ENCODE measurements around the gene YIPF3. TPM values are rescaled to one million over a fixed set of nuclear protein-coding genes. Genes with fewer than 3 reads are reported as not detected.

Gene YIPF3
- total and polyA plus RNA-seq, 10 of the 15 experiments (the other 5 are each of a cell fraction or from before 2014, with no cell fraction given): 20.5 to 88.8 (median 44.7) TPM

- Histone ChIP-seq H3K79me2 (ENCODE audit: control insufficient read depth, insufficient read depth, low read length) (no peaks in the 10 kb centered on the region), H4K20me1 (ENCODE audit: control insufficient read depth, insufficient read depth) (no peaks in the 10 kb centered on the region; the same call in 1 of the 2 replicates), H3K36me3 (ENCODE audit: control insufficient read depth in 2 of 2, insufficient read depth in 2 of 2, low read length in 1 of 2) (no peaks in the 10 kb centered on the region; a peak in 1 of 4 replicates), H3K27me3 (replicated peaks in 1 of 2; ENCODE audit: control insufficient read depth in 2 of 2, insufficient read depth in 2 of 2, low read length in 1 of 2) (no peaks in the 10 kb centered on the region), H3K4me1 (ENCODE audit: control insufficient read depth, insufficient read depth, low read length) (no peaks in the 10 kb centered on the region; the same call in 1 of the 2 replicates), H2AFZ (ENCODE audit: control insufficient read depth, low read depth, low read length) (no peak overlapping the region), H3K9ac (ENCODE audit: control insufficient read depth, insufficient read depth, low read length) (no peak overlapping the region), H3K4me3 (no peak overlapping the region), H3K9me3 (replicated peaks; ENCODE audit: control insufficient read depth, insufficient read depth, low read length) (no peaks in the 10 kb centered on the region), H3K27ac (ENCODE audit: control insufficient read depth, insufficient read depth) (no peak overlapping the region), H3K4me2 (ENCODE audit: control insufficient read depth, insufficient read depth) (no peak overlapping the region)
- intact Hi-C loops (cut with micrococcal nuclease; ENCODE audit: unreplicated experiment) (no loop called here), in situ Hi-C loops (cut with MboI) (no loop called here)
- WGBS (ENCODE audit: insufficient coverage, insufficient replicate concordance, low lambda C conversion rate, missing lambda C conversion rate): 96% methylated on average over 10 of the region's 10 CpGs
- RAD21 ChIA-PET (ENCODE audit: unreplicated experiment): no interaction called here
- ATAC-seq: no peak
- CTCF ChIA-PET: interaction anchor here (0.6 to 7.6 kb wide), 7 partner anchors 8 to 131 kb away, joined by 3 to 70 read pairs (median 3); partner anchors contain the start of genes ABCC10 and LRRC73
- SMC1A ChIA-PET (ENCODE audit: uncharacterized antibody, unreplicated experiment): interaction anchor here (1.7 kb wide), 1 partner anchor 14 kb away, joined by 5 read pairs; no protein-coding TSS in a partner anchor
- POLR2A ChIA-PET: interaction anchor here (0.6 kb wide), 1 partner anchor 384 kb away, joined by 3 read pairs; no protein-coding TSS in a partner anchor
- TF ChIP-seq MXI1 (IDR thresholded peaks at IDR 0.05; ENCODE audit: low read depth, low read length) (no peak), NFYB (IDR thresholded peaks at IDR 0.05; ENCODE audit: insufficient read depth, low read depth, low read length) (no peak), TCF3 (IDR thresholded peaks at IDR 0.05; ENCODE audit: borderline replicate concordance, insufficient read depth, low read depth, low read length) (no peak), ETV6 (conservative IDR thresholded peaks at IDR 0.05 in 1 of 2, IDR thresholded peaks at IDR 0.05 in 1 of 2; ENCODE audit: borderline replicate concordance in 1 of 2, low read depth in 1 of 2) (no peak), JUNB (IDR thresholded peaks at IDR 0.05) (no peak), MLLT1 (IDR thresholded peaks at IDR 0.05) (no peak), TCF7 (IDR thresholded peaks at IDR 0.05; ENCODE audit: borderline replicate concordance) (no peak), KDM1A (IDR thresholded peaks at IDR 0.05; ENCODE audit: borderline replicate concordance) (no peak), MYB (IDR thresholded peaks at IDR 0.05; ENCODE audit: borderline replicate concordance, low read depth, low read length) (no peak), FOXK2 (IDR thresholded peaks at IDR 0.05) (no peak), PKNOX1 (IDR thresholded peaks at IDR 0.05) (no peak), CHD1 (IDR thresholded peaks at IDR 0.05; ENCODE audit: low read depth, low read length) (no peak), ESRRA (IDR thresholded peaks at IDR 0.05; ENCODE audit: low read length) (no peak), ELK1 (IDR thresholded peaks at IDR 0.05; ENCODE audit: low read depth, low read length) (no peak), IKZF1 (conservative IDR thresholded peaks at IDR 0.05) (no peak), SIX5 (IDR thresholded peaks at IDR 0.05; ENCODE audit: low read depth, low read length, severe bottlenecking) (no peak)
- no TSS peak for BruUV-seq (replicated peaks)
- DNase-seq (ENCODE audit: low read depth, low spot score): no peak
- FAIRE-seq: no peak
These were observed 24.7 kb downstream of the YIPF3 start for GRCh38 chr6:43491750-43492661.

All from GM12878 (cell line).